Renal cortex interstitium (tissue), 11 donors: ENCODE data around the gene EID2B. TPM values are rescaled to one million over a fixed set of nuclear protein-coding genes. Genes with fewer than 3 reads are reported as not detected.

ENCODE experiments used
- DNase-seq, 11 donors: peaks; one replicate each; pipeline ENCODE4 v3.0.0-alpha.2; 2013; ENCODE audit warnings: low read depth in 9 of 11, low spot score in 4 of 11; ENCODE audit errors: extremely low read depth in 1 of 11
- polyA plus RNA-seq, 3 donors: library from polyadenylated mRNA; unstranded; fragments of 120-200 nt; gene quantifications; one replicate each; pipeline ENCODE4 v1.2.1, GENCODE V29; 2013; ENCODE audit not compliant: insufficient read length in 3 of 3

EID2B gene
- polyA plus RNA-seq, 3 donors = 4.2 to 5.5 (median 4.4) TPM

DNA sequence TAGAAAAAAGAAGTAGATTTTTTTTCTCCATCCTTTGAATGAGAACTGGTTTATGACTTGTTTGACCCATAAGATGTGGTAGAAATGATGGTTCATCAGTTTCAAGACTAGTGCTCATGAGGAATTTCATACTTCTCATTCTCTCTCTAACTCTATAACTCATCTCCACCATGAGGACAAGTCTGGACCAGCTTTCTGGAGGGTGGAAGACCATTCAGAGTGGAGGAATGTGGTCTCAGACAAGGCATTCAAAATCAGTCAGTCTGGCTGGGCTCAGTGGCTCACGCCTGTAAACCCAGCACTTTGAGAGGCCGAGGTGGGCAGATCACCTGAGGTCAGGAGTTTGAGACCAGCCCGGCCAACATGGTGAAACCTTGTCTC, 10.8 kb upstream of the EID2B start:
- DNase-seq = no peak

DNA sequence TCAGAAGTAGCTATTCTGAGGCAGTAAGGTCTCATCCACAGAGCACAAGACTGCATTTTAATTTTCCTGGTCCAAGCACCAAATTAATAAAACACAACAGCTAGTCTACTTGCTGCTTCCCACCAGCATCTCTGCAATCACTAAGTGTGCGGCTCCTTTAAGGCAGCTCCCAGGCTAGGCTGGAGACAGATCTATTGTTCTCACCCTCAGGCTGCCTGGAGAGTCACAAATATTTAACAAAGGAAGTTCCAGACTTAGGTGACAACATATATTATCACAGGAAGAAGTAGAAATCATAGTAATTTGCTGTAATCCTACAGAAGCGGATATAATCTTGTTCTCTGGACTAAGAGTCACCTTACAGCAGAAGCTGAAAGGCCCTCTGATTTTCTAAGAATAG, 9.6 kb upstream of the EID2B start:
- no peak for DNase-seq

DNA sequence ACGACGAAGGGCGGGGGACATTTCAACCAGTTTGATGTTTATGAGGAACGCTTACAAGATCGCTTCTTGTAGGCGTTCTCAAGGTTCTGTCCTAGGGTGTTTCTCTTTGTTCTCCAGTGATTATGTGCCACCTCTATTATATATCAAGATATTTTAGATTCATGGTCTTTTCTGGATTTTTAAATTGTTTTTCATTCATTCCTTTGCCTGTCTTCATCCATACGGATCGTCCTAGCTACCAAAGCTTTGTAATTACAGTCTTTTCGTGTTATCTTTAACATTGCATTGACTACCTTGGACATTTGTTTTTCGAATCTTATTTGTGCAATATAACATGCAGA, 7.7 kb upstream of the EID2B start:
- DNase-seq = no peak

DNA sequence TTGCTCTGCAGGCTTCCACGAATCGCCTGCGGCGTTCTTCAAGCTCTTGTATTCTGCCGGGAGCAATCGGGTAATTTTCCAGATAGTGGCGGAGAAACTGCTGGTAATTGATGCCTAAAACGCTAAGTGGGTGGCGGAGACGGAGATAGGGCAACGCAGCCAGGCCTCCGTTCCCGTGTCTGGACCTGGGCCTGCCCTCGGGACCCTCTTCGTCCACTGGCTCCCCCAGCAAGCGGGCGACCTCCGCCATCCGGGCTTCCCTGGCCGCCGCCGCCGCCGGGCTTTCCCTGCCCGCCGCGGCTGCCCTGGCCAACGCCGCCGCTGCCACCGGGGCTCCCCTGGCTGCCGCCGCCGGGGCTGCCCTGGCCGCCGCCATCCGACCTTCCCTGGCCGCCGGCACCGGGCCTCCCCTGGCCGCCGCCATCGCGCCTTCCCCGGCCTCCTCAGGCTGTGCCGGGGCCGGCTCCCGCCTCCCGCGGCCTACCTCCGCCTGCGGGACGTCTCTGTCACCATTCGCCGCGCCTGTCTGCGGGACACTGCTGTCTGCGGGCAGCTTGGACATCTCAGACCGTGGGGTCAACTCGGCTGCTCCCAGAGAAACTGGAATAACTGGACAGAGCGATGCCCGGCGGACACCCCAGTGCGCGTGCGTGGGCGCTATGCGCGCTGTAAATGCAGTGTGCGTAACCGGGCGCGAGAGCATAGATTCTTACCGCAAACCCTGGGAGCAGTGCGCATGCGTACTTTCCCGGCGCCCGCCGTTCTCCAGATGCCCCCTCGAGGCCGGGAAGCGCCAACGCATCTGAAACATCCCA, 7.1 kb upstream of the EID2B start, which contains the start of gene EID2:
Gene EID2, minus strand, starts transcription at position 644 of the 815 bp plus-strand sequence. Its CDS starts 82 bp downstream, at position 562.
- DNase-seq = peak; percentile 86 to 96 (median 91)

DNA sequence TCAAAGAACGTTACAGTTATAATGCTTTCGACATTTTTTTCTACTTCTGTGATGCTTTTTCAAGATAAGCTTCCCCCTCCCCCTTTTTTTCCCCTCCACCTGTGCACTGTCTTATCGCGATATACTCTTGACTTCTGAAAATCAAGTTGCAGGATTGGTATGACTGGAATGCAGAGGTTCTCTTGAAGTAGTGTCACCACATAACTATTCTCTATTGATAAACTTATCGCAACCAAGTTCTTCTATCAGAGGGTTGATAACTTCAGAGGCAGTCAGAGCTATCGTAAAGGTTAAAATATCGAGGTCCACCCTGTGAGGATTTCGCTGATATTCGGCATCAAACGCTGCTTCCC, 6.5 kb upstream of the EID2B start:
- no peak for DNase-seq

DNA sequence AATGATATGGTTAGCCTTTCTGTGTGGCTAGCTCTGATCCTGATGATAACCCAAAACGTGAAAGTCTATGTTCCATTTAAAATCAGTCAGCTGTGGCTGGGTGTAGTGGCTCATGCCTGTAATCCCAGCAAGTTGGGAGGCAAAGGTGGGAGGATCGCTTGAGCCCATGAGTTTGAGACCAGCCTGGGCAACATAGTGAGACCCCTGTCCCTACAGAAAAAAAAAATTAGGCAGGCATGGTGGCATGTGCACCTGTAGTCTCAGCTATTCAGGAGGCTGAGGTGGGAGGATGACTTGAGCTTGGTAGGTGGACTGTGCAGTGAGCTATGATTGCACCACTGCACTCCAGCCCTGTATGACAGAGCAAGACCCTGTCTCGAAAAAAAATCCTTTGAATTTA, 1.1 kb upstream of the EID2B start:
- DNase-seq = no peak

DNA sequence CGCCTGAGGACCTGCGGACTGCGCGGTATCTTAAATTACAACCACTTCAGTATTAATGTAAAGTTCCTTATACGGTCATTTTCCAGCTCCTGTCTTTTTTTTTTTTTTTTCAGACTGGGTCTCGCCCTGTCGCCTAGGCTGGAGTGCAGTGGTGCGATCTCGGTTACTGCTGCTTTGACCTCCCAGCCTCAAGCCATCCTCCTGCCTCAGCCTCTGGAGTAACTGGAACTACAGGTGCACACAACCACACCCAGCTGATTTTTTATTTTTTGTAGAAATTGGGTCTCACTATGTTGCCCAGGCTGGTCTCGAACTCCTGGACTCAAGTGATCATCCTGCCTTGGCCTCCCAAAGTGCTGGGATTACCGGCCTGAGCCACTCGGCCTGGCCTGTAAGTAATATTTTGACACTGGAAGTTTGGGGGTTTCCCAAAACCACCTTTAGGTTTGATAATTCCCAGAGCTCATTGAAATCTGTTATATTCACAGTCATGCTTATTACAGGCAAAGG, 406 bp upstream of the EID2B start:
- DNase-seq = no peak

DNA sequence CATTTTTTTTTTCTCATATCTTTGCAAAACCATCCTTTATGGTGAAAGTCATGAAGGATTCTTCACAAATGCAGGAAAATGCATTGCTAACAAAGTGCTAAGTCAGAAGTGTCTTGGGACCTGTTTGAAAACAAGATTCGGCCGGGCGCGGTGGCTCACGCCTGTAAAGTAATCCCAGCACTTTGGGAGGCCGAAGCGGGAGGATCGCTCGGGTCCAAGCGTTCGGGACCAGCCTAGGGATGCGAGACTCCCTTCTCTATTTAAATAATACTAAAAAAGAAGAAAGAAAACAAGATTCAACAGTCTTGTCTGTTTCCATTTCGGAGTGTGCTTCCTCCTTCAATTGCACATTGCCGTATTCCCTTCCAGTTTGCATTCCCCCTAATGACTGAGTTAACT, 819 bp downstream of the EID2B start:
- no peak for DNase-seq

DNA sequence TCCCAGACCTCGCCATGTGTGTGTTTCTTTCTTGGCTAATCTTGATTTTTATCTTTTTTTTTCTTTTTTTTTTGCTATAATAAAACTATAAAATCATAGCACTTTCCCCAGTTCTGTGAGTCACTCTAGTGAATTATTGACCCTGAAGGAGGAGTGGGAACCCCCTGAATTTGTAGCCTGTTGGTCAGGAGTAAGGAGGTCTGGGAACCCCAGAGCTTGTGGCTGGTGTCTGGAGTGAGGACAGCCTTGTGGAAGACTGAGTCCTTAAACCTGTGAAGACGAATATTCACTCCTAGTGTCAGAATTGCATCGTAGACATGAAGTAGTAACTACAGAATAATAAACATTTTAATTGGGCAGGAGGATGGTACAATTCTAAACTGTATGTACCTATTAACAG, 7.4 kb downstream of the EID2B start:
- DNase-seq = no peak

DNA sequence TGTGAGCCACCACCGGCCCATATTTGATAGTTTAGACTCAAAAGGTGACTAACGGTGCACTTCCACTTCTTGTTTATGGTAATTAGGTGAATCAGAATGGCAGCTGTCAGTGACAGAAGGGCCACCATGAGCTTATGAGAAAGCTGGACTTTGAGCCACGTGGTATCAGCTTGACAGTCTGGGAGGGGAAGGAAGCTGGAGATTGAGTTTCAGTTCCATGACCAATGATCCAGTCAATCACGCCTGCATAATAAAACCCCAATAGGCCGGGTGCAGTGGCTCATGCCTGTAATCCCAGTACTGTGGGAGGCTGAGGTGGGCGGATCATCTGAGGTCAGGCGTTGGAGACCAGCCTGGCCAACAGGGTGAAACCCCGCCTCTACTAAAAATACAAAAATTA, 8.2 kb downstream of the EID2B start:
- DNase-seq = no peak

DNA sequence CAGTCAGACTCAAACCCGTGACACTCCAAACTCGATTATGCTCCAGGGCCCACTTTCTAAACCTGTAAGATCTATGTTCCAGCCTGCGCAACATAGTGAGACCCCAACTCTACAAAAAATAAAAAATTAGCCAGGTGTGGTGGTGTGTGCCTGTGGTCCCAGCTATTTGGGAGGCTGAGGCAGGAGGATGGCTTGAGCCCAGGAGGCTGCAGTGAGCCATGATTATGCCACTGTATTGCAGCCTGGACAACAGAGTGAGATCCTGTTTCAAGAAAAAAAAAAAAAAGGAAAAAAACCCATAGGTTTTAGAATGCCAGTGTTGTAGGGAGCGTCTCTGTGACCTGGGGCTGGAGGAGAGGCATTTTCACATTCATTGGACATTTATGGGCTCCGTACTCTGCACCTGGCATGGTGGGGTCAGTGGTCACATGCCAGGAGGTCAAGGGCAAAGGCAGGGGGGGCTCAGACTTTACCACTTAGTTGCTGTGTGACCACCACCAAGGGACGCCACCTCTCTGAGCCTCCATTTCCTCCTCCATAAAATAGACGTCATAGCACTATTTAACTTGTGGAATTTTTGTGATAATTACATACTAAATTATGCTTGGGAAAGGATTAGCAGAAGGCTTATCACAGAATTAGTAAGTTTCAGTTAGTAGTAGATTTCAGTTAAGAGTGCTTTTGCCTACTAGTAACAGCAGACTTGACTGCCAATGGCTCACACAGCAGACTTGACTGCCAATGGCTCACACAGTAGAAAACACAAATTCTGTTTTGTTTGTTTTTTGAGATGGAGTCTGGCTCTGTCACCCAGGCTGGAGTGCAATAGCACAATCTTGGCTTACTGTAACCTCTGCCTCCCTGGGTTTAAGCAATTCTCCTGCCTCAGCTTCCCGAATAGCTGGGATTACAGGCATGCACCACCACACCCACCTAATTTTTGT, 11.8 kb downstream of the EID2B start:
- no peak for DNase-seq

DNA sequence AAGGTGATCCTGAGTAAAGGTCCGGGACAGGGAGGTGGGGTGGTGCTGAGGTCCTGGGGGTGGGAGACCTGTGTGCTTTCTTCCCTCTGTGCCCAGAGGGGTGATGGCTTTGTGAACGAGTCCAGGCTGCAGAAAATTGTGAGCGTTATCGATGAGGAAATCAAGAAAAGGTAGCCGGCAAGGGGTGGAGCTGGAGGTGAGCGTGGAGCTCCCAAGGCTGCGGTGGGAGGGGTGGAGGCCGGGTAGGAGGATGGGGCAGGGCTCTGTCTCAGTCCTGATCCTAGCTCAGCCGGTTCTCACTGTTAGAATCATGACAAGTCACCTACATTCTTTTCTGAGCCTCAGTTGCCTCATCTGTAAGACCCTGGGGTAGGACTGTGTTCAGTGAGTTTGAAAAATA, 13.7 kb downstream of the EID2B start:
- no peak for DNase-seq

DNA sequence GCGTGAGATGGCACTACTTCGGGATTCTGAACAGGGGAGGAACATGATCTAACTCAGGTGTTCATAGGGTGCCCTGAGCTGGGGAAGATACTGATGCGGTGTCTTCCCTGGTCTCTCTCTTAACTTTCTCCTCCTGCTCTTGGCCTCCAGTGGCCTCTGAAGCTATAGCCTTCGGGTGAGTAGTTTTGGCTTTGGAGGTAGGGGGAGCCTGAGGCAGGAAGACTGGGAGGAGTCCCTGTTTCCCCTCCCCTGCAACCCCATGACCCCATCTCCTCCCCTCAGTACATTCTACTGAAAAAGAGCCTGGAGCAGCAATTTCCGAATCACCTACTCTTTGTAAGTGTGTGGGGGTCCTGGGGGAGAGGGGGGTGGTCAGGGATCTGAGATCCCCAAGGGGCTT, 14.2 kb downstream of the EID2B start:
- no peak for DNase-seq

DNA sequence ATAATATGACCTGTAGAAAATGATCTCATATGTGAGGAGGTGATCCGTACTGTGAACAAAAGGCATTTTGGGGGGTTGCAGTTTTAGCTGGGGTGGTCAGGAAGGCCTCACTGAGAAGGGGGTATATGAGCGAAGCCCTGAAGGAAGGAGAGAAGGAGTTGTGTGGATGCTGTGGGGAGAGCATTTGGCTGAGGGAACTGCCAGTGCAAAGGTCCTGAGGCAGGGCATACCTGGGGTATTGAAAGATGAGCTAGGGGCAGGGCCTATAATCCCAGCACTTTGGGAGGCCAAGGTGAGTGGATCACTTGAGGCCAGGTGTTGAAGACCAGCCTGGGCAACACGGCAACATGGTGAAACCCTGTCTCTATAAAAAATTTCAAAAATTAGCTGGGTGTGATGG, 15.2 kb downstream of the EID2B start:
- no peak for DNase-seq

DNA sequence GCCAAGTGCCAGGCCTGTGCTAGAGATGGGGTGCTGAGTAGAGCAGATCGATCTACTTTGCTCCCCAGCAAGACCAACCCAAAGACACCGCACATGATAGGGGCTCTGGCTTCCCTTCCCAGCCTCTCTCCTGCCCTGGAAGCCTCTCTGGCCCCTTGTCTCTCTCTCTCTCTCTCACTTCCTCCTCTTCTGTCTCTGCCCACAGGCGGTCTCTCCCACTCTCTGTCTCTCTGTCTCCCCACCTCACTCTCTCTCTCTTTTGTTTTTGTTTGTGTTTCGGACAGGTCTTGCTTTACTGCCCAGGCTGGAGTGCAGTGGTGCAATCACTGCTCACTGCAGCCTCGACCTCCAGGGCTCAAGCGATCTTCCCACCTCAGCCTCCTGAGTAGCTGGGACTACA, 16.4 kb downstream of the EID2B start:
- DNase-seq = no peak

DNA sequence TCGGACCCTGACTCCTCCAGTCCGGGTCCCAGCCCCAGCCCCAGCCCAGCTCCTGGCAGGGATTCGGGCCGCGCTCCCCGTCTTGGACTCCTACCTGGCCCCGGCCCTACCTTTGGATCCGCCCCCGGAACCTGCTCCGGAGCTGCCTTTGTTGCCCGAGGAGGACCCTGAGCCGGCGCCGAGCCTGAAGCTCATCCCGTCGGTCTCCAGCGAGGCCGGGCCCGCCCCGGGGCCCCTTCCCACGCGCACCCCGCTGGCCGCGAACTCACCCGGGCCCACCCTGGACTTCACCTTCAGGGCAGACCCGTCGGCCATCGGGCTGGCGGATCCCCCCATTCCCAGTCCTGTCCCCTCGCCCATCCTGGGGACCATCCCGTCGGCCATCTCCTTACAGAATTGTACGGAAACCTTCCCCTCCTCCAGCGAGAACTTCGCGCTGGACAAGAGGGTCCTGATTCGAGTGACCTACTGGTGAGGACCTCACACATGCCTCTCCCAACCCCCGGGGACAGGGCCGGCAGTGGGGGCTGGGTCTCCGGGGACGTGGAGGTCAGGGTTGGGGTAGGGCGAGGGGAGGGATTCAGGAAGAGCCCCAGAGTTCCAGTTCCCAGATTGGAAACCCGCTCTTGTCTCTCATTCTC, 17.0 kb downstream of the EID2B start:
- DNase-seq = no peak

DNA sequence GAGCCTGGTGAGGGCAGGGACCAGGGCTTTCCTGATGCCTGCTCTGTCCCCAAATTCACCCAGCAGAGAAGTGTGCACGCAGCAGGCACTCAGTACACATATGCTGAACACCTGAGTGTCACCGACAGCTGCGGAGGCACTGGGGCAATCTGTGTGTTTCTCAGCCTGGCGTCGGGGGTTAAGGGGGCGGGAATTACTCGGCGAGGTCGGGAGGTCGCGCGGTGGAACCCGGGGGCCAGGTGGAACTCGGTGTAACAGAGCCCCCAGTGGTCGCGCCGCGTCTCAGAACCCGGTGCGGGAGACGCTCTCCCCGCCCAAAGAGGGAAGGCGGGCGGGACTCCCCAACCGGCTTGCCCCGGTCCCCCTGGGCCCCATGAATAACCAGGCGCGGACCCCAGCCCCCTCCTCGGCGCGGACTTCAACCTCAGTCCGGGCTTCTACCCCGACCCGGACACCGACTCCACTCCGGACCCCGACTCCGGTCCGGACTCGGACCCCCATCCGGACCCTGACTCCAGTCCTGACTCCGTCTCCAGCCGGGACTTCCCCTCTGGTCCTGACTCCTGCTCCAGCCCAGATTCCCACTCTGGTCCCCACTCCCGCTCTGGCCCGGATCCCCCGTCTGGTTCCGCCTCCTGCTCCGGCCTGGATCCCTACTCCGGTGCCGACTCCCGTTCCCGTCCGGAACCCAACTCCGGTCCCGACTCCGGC, 17.7 kb downstream of the EID2B start, which contains the start of gene SELENOV:
Gene SELENOV, plus strand, starts transcription at position 300 of the 711 bp plus-strand sequence. Its CDS starts 74 bp downstream, at position 374.
- DNase-seq = peak in 3 of 11 donors; percentile 70 to 78 (median 74)

DNA sequence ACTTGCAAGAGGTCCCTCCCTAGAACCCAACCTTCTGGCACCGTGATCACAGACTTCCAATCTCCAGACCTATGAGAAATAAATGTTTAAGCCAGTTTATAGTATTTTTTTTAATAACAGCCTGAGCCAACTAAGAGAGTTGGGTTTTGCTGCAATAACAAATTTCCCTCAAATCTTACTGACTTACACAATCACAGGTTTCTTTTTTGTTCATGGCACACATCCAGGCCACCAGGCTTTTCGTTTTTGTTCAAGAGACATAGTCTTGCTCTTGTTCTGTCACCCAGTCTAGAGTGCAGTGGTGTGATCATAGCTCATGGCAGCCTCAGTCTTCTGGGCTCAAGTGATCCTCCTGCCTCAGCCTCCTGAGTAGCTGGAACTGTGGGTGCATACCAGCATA, 19.7 kb downstream of the EID2B start:
- no peak for DNase-seq

DNA sequence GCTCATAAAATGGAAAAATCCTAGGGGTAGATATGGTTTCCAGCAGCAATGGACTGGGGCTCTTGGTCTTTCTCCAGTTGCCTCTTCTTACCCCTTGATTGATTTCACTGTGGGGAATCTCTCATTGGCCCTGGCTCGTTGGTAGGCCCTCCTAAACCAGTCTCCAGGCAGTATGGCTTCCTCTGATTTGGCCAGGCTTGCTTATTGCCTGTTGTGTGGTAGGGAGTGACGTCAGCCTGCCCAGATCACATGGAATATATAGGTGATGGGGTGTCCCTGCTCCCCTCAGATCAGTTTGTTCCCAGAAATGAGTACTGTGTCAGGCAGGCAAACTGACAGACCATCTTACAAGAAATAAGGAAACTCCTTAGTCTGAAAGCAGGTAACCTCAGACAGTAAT, 23.4 kb downstream of the EID2B start:
- no peak for DNase-seq
